HEK293T (cell line): ENCODE results near the gene FGFR4.

ENCODE experiments used
- CTCF ChIA-PET: fragments of 350-600 bp; formaldehyde crosslinking; extraction: SDS; loops from one replicate; lab custom pipeline; 2021; ENCODE audit warnings: antibody characterized with exemption, inconsistent platforms; lab: Yijun Ruan, JAX
- POLR2A ChIA-PET: fragments of 350-600 bp; formaldehyde crosslinking; extraction: SDS; loops from one replicate; lab custom pipeline; 2020; ENCODE audit warnings: antibody characterized with exemption, inconsistent platforms; lab: Yijun Ruan, JAX
- DNase-seq: peaks from one replicate; pipeline ENCODE4 v3.0.0; 2012; ENCODE audit warnings: mixed read lengths; ENCODE audit errors: extremely low spot score
- ARNT ChIP-seq: fragments of 450-650 bp; IDR thresholded peaks from 2 replicates; pipeline ENCODE4 v1.6.1; 2017; ENCODE audit warnings: mild to moderate bottlenecking
- BHLHE40 ChIP-seq: fragments of 450-650 bp; IDR thresholded peaks from 2 replicates; pipeline ENCODE4 v1.6.1; 2016; ENCODE audit warnings: mild to moderate bottlenecking, moderate library complexity, borderline replicate concordance
- CTBP1 ChIP-seq: fragments of 450-650 bp; IDR thresholded peaks from 2 replicates; pipeline ENCODE4 v1.6.1; 2016; ENCODE audit warnings: borderline replicate concordance
- ELF4 ChIP-seq: fragments of 450-650 bp; IDR thresholded peaks from 2 replicates; pipeline ENCODE4 v1.6.1; 2017; ENCODE audit warnings: antibody characterized with exemption
- FOXA1 ChIP-seq: fragments of 450-650 bp; IDR thresholded peaks from 2 replicates; pipeline ENCODE4 v1.6.1; 2016; ENCODE audit warnings: mild to moderate bottlenecking
- FOXK2 ChIP-seq: fragments of 450-650 bp; IDR thresholded peaks from 2 replicates; pipeline ENCODE4 v1.6.1; 2016; ENCODE audit warnings: mild to moderate bottlenecking
- FOXM1 ChIP-seq: fragments of 450-650 bp; IDR thresholded peaks from 2 replicates; pipeline ENCODE4 v1.6.1; 2017; ENCODE audit warnings: mild to moderate bottlenecking, borderline replicate concordance
- HDGF ChIP-seq: fragments of 450-650 bp; IDR thresholded peaks from 2 replicates; pipeline ENCODE4 v1.6.1; 2017; ENCODE audit warnings: antibody characterized with exemption, borderline replicate concordance
- L3MBTL2 ChIP-seq: fragments of 450-650 bp; conservative IDR thresholded peaks from 2 replicates; pipeline ENCODE4 v1.6.1; 2016; ENCODE audit warnings: mild to moderate bottlenecking
- LEF1 ChIP-seq: fragments of 450-650 bp; IDR thresholded peaks from 2 replicates; pipeline ENCODE4 v1.6.1; 2017; ENCODE audit warnings: mild to moderate bottlenecking, borderline replicate concordance
- NFRKB ChIP-seq: fragments of 450-650 bp; IDR thresholded peaks from 2 replicates; pipeline ENCODE4 v1.6.1; 2016; ENCODE audit warnings: mild to moderate bottlenecking, moderate library complexity
- PKNOX1 ChIP-seq: fragments of 450-650 bp; IDR thresholded peaks from 2 replicates; pipeline ENCODE4 v1.6.1; 2016
- SP1 ChIP-seq: fragments of 450-650 bp; IDR thresholded peaks from 2 replicates; pipeline ENCODE4 v1.6.1; 2017
- SUZ12 ChIP-seq: fragments of 450-650 bp; IDR thresholded peaks from 2 replicates; pipeline ENCODE4 v1.6.1; 2016; ENCODE audit warnings: mild to moderate bottlenecking
- TARDBP ChIP-seq: fragments of 450-650 bp; IDR thresholded peaks from 2 replicates; pipeline ENCODE4 v1.6.1; 2016
- ZNF384 ChIP-seq: fragments of 450-650 bp; IDR thresholded peaks from 2 replicates; pipeline ENCODE4 v1.6.1; 2016

FGFR4 gene

GRCh38 chr5:177087398-177088005 is 787 bp downstream of the FGFR4 start:
- TF ChIP-seq HDGF: no peak
- no peak for TF ChIP-seq CTBP1
- no peak for TF ChIP-seq BHLHE40
- TF ChIP-seq ARNT: no peak
- TF ChIP-seq FOXM1: no peak
- TF ChIP-seq ZNF384: no peak
- no peak for TF ChIP-seq SUZ12
- POLR2A ChIA-PET: interaction anchor here (1.3 kb wide), 1 partner anchor 13 kb away, joined by 4 read pairs; no protein-coding TSS in a partner anchor
- CTCF ChIA-PET: interaction anchor here (0.7 to 7.1 kb wide), 4 partner anchors 16 to 440 kb away, joined by 3 to 59 read pairs (median 6); partner anchors contain the start of gene TSPAN17
- no peak for DNase-seq

GRCh38 chr5:177089127-177089526 is 2.4 kb downstream of the FGFR4 start:
- no peak for DNase-seq
- TF ChIP-seq FOXK2 (no peak), SUZ12 (no peak), LEF1 (no peak), TARDBP (no peak), SP1 (no peak)
- POLR2A ChIA-PET: no interaction called here
- CTCF ChIA-PET: no interaction called here

GRCh38 chr5:177089825-177090641 is 3.3 kb downstream of the FGFR4 start:
- ChIA-PET POLR2A (no interaction called here), CTCF (no interaction called here)
- TF ChIP-seq HDGF (no peak), FOXM1 (no peak), TARDBP (no peak; the same call in 1 of the 2 replicates), FOXA1 (no peak), FOXK2 (no peak), CTBP1 (no peak), ZNF384 (no peak), BHLHE40 (no peak), LEF1 (no peak), SUZ12 (no peak), PKNOX1 (no peak)
- DNase-seq: no peak

GRCh38 chr5:177090813-177091212 is 4.1 kb downstream of the FGFR4 start:
- DNase-seq: no peak
- TF ChIP-seq ARNT (no peak), SUZ12 (no peak), HDGF (no peak), CTBP1 (no peak), FOXK2 (no peak), FOXM1 (no peak), TARDBP (no peak), NFRKB (no peak), FOXA1 (no peak), BHLHE40 (no peak), ELF4 (no peak)
- CTCF ChIA-PET: no interaction called here
- POLR2A ChIA-PET: no interaction called here

GRCh38 chr5:177091232-177091631 is 4.5 kb downstream of the FGFR4 start:
- POLR2A ChIA-PET: no interaction called here
- CTCF ChIA-PET: no interaction called here
- TF ChIP-seq FOXA1 (no peak), LEF1 (no peak), ARNT (no peak), FOXM1 (no peak), HDGF (no peak), PKNOX1 (no peak), FOXK2 (no peak), ELF4 (no peak), L3MBTL2 (no peak), TARDBP (no peak), SP1 (no peak), CTBP1 (no peak), ZNF384 (no peak), NFRKB (no peak), SUZ12 (no peak), BHLHE40 (no peak)
- DNase-seq: no peak

- no peak for TF ChIP-seq FOXM1
- no peak for TF ChIP-seq SUZ12
- no peak for TF ChIP-seq LEF1
- no peak for TF ChIP-seq TARDBP
- TF ChIP-seq ZNF384: no peak
- no peak for TF ChIP-seq SP1
- TF ChIP-seq ELF4: no peak
- no peak for TF ChIP-seq CTBP1
- no peak for TF ChIP-seq BHLHE40
- TF ChIP-seq L3MBTL2: no peak
- POLR2A ChIA-PET: no interaction called here
- DNase-seq: no peak
- CTCF ChIA-PET: interaction anchor here (1.5 kb wide), 1 partner anchor 21 kb away, joined by 3 read pairs; no protein-coding TSS in a partner anchor
Measured at GRCh38 chr5:177092178-177093081, 5.7 kb downstream of the FGFR4 start.
